Omental fat pad (tissue), 4 donors: ENCODE data around the gene EFR3B. TPM values are rescaled to one million over a fixed set of nuclear protein-coding genes. Genes with fewer than 3 reads are reported as not detected.

ENCODE experiments used
- ATAC-seq: fragments of 150-250 bp; one replicate; pipeline ENCODE4 v1.9.1; 2016; ENCODE audit warnings: mild to moderate bottlenecking, moderate library complexity; ENCODE audit not compliant: low FRiP score
- DNase-seq: peaks from one replicate; pipeline ENCODE4 v3.0.0-alpha.2; 2019; ENCODE audit warnings: low spot score
- total RNA-seq, 4 donors: library from RNA; depleted of rRNA; stranded (reverse); fragments of >200 nt; gene quantifications; one replicate each; pipeline ENCODE4 v1.1.0, GENCODE V29; 2016
- TF ChIP-seq, protein P1 (sequence below), 3 donors: fragments of 450-650 bp; IDR thresholded peaks; one replicate each; pipeline ENCODE4 v1.5.1; 2016 to 2017; ENCODE audit warnings: antibody characterized with exemption in 3 of 3, mild to moderate bottlenecking in 3 of 3, moderate library complexity in 2 of 3

Gene EFR3B
- total RNA-seq, 4 donors from 2014 or later: 0.63 to 2.2 (median 0.97) TPM

DNA sequence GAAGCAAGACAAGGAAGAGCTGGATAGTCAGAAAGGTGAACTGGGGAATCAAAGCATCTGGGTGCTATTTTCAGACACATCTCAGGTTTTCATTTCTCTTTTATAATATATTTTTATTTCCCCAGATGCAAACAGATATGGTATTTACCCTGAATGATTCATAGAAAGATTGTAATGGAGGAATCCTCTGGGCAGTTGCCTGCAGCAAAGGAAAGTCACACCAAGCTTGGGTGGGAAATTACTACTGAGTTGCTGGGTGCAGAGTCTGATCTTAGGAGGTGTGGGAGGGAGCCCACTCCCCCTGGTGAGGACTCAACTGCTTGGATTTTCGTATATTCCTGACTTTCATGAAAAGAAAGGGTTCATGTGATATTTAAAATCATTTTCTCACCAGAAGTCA, 2.1 kb downstream of the EFR3B start:
- DNase-seq (no peak), ATAC-seq (no peak)
- TF ChIP-seq, protein P1, sequence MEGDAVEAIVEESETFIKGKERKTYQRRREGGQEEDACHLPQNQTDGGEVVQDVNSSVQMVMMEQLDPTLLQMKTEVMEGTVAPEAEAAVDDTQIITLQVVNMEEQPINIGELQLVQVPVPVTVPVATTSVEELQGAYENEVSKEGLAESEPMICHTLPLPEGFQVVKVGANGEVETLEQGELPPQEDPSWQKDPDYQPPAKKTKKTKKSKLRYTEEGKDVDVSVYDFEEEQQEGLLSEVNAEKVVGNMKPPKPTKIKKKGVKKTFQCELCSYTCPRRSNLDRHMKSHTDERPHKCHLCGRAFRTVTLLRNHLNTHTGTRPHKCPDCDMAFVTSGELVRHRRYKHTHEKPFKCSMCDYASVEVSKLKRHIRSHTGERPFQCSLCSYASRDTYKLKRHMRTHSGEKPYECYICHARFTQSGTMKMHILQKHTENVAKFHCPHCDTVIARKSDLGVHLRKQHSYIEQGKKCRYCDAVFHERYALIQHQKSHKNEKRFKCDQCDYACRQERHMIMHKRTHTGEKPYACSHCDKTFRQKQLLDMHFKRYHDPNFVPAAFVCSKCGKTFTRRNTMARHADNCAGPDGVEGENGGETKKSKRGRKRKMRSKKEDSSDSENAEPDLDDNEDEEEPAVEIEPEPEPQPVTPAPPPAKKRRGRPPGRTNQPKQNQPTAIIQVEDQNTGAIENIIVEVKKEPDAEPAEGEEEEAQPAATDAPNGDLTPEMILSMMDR (IDR thresholded peaks at IDR 0.05): no peak

DNA sequence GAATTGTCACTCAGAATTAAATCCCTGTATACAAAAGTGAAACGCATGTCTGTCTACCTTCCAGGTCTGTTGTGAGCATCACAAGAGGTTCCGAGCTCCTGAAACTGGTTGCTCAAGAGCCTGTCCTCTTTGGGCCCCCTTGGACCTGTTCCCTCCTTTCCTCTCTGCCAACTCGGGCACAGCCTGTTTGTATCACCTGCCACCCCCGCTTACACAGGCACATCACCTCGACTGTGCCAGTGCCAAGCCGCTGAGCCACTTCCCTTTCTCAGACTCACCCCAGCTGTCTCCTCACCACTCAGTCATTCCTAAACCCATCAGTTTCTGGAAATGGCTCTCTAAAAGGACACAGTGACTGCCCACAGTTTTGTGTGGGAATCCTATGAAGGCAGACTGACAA, 3.1 kb downstream of the EFR3B start:
- TF ChIP-seq, protein P1 (IDR thresholded peaks at IDR 0.05): no peak
- no peak for DNase-seq

DNA sequence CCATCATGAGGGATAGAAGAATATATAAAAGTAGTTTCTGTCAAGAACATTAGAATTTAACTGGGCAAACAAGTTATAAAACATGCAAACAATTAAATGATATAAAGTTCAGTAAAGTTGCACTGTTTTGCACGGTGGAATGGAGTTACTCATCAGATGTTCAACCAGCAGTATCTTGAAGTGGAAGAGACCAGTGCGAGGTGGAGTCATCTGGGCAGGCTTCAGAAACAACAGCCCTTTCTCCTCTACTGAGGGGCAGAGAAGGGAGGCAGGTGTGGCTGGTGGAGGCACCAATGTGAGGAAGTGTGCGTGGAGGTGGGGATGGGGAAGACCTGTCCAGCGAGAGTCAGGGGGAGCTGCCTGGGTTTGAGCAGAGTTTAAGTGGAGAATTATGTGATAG, 7.5 kb downstream of the EFR3B start:
- DNase-seq (no peak), ATAC-seq (no peak)
- TF ChIP-seq, protein P1 (IDR thresholded peaks at IDR 0.05): no peak

More for the DNA sequence above, 3.1 kb downstream of the EFR3B start:
- no peak for ATAC-seq

DNA sequence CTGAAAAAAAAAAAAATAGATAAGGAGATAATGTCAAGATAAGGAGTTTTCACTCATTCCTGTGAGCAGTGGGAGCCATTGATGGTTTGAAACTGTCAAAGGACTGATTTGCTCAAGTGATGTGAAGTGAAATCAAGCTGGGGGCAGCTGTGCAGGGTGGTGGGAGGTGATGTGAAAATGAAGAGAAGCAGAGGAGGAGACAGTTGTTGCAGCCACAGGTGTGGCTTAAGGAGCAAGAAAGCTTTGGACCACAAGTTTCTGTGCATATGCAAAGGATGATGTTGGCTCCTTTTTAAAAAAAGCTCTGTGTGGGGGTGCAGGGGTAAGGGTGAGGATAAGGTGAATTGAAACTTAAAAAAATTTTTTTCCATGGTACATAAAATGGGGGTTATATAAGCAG, 8.3 kb downstream of the EFR3B start:
- ATAC-seq (no peak), DNase-seq (no peak)
- TF ChIP-seq, protein P1 (IDR thresholded peaks at IDR 0.05): no peak

DNA sequence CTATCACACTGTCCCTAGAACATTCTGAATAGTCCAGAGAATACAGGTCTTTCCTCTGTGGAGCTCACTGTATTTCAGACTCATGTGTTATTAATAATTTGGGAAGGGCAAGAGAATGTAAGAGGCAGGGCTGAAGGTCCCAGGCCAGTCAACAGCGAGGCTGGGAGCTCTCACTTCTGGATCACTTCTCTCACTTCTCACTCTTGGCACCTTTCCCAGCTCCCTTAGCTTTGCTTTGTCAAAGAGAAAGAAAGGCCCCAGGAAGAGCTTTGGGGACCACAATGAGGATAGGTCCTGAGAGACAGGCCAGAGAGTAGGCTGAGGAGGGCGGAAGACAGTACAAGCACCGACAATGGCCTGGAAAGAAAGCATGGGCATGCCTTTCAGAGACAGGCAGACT, 11.2 kb downstream of the EFR3B start:
- TF ChIP-seq, protein P1 (IDR thresholded peaks at IDR 0.05): no peak
- DNase-seq (no peak), ATAC-seq (no peak)

DNA sequence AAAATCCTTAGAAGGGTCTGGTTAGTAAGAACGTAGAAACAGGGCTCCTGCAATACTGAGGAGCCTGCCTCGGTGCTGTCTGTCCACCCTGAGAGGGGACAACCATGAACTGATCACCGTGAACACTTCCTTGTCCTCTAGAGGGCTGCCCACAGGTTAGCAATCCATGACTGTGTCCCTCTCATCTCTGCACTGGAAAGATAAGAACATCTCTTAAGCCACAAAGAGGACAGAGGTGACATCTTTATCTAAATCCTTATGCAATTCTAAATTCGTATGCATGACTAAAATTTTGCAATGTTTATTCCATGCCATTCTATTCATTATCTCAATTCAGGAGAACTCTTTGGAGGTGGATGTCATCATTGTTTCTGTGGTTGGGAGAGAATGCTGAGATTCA, 12.8 kb downstream of the EFR3B start:
- DNase-seq: no peak
- ATAC-seq: no peak
- TF ChIP-seq, protein P1 (IDR thresholded peaks at IDR 0.05): no peak

DNA sequence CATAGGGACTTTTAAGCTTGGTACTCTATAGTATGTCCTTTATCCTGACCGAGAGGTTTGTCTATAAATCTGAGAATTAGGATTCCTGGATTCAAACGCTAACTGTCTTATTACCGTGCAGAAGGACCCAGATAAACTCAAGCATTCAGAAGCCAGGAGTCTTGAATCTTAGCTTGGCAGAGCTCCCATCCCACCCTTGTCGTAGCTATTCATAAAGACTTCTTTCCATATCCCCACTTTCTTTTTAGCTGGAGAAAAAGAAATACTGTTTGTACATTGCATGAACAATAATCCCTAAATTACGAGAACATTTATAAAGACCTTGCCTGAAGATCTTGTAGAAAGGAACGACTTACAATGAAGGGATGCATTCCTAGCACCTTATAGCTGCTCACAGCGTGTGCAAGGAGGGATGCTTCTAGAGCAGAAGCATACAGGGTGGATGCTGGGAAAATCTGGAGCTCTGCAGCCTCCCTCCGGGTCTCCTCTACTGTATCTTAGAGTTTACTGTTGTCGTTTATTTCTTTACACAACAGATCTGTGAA, 13.6 kb downstream of the EFR3B start:
- TF ChIP-seq, protein P1 (IDR thresholded peaks at IDR 0.05): no peak
- ATAC-seq (no peak), DNase-seq (no peak)
